WTC11 (cell line): ENCODE data around the gene AQP1. TPM values are rescaled to one million over a fixed set of nuclear protein-coding genes. Genes with fewer than 3 reads are reported as not detected.

Experiments
- ATAC-seq: fragments of 200-7000 bp; cut with Tn5 transposase; 2 replicates; pipeline ENCODE4 v1.10.0; 2021; ENCODE audit warnings: mild to moderate bottlenecking, moderate library complexity
- CTCF ChIA-PET: fragments of 300-600 bp; sonication (Branson Sonifier 250); formaldehyde crosslinking; loops from one replicate; lab custom pipeline; 2021; ENCODE audit warnings: antibody characterized with exemption; lab: Charles Lee
- POLR2A ChIA-PET: fragments of 350-600 bp; sonication (Branson Sonifier 250); formaldehyde crosslinking; loops from one replicate; lab custom pipeline; 2021; ENCODE audit warnings: antibody characterized with exemption; lab: Charles Lee
- DNase-seq: peaks from one replicate; pipeline ENCODE4 v3.0.0; 2021; ENCODE audit warnings: low spot score
- H3K27ac Mint-ChIP-seq: 2 replicates; pipeline ENCODE4 v1.8.0; 2021; ENCODE audit warnings: mixed read lengths
- H3K27me3 Mint-ChIP-seq: 2 replicates; pipeline ENCODE4 v1.8.0; 2021; ENCODE audit warnings: low read depth, mild to moderate bottlenecking, moderate library complexity, mixed read lengths
- H3K36me3 Mint-ChIP-seq: 2 replicates; pipeline ENCODE4 v1.8.0; 2021; ENCODE audit warnings: mixed read lengths
- H3K4me1 Mint-ChIP-seq: 2 replicates; pipeline ENCODE4 v1.8.0; 2022; ENCODE audit warnings: mixed read lengths
- H3K4me3 Mint-ChIP-seq: 2 replicates; pipeline ENCODE4 v1.8.0; 2021; ENCODE audit warnings: mild to moderate bottlenecking, moderate library complexity, mixed read lengths
- H3K9me3 Mint-ChIP-seq: 2 replicates; pipeline ENCODE4 v1.8.0; 2021; ENCODE audit warnings: mixed read lengths
- CBFB ChIP-seq: sonication (generic); formaldehyde crosslinking; IDR thresholded peaks from 2 replicates; pipeline ENCODE4 v1.8.1; 2022; ENCODE audit warnings: mild to moderate bottlenecking, low read depth, missing genetic modification reagents
- ETV6 ChIP-seq: sonication (generic); formaldehyde crosslinking; IDR thresholded peaks from 2 replicates; pipeline ENCODE4 v1.8.1; 2022; ENCODE audit warnings: mild to moderate bottlenecking, missing genetic modification reagents
- FOXJ3 ChIP-seq: sonication (generic); formaldehyde crosslinking; IDR thresholded peaks from 2 replicates; pipeline ENCODE4 v1.9.0; 2021; ENCODE audit warnings: missing genetic modification reagents, mild to moderate bottlenecking, borderline replicate concordance
- IRF2 ChIP-seq: sonication (generic); formaldehyde crosslinking; IDR thresholded peaks from 2 replicates; pipeline ENCODE4 v1.8.0; 2022; ENCODE audit warnings: low read depth, missing genetic modification reagents, borderline replicate concordance
- KAT7 ChIP-seq: sonication (generic); formaldehyde crosslinking; IDR thresholded peaks from 2 replicates; pipeline ENCODE4 v1.8.1; 2023; ENCODE audit warnings: missing genetic modification reagents, mild to moderate bottlenecking, borderline replicate concordance
- MXD4 ChIP-seq: fragments of 250-450 bp; sonication (Bioruptor Pico); IDR thresholded peaks from 2 replicates; pipeline ENCODE4 v1.8.0; 2021; ENCODE audit warnings: mild to moderate bottlenecking, moderate library complexity, borderline replicate concordance
- NFATC4 ChIP-seq: fragments of 250-450 bp; sonication (Bioruptor Pico); IDR thresholded peaks from 2 replicates; pipeline ENCODE4 v1.9.0; 2021; ENCODE audit warnings: mild to moderate bottlenecking
- NFYB ChIP-seq: sonication (generic); formaldehyde crosslinking; conservative IDR thresholded peaks from 2 replicates; pipeline ENCODE4 v1.8.0; 2022; ENCODE audit warnings: low read depth, missing genetic modification reagents
- PRRX2 ChIP-seq: fragments of 250-450 bp; sonication (Bioruptor Pico); IDR thresholded peaks from 2 replicates; pipeline ENCODE4 v1.8.0; 2021; ENCODE audit warnings: mild to moderate bottlenecking
- SMAD4 ChIP-seq: sonication (generic); formaldehyde crosslinking; IDR thresholded peaks from 2 replicates; pipeline ENCODE4 v1.8.0; 2022; ENCODE audit warnings: mild to moderate bottlenecking, missing genetic modification reagents
- TEAD4 ChIP-seq: sonication (generic); formaldehyde crosslinking; IDR thresholded peaks from 2 replicates; pipeline ENCODE4 v1.8.0; 2022; ENCODE audit warnings: mild to moderate bottlenecking, missing genetic modification reagents
- ZNF121 ChIP-seq: sonication (generic); formaldehyde crosslinking; IDR thresholded peaks from 2 replicates; pipeline ENCODE4 v1.8.0; 2023; ENCODE audit warnings: missing genetic modification reagents
- ZNF263 ChIP-seq: sonication (generic); formaldehyde crosslinking; IDR thresholded peaks from 2 replicates; pipeline ENCODE4 v1.8.1; 2022; ENCODE audit warnings: low read depth, mild to moderate bottlenecking, moderate library complexity, missing genetic modification reagents
- ZNF281 ChIP-seq: sonication (generic); formaldehyde crosslinking; IDR thresholded peaks from 2 replicates; pipeline ENCODE4 v1.8.0; 2023; ENCODE audit warnings: mild to moderate bottlenecking, missing genetic modification reagents
- total RNA-seq: library from RNA; stranded (reverse); gene quantifications from 3 replicates; pipeline ENCODE4 v1.2.3, GENCODE V29; 2021
- TF ChIP-seq, protein P1 (sequence below): sonication (generic); formaldehyde crosslinking; IDR thresholded peaks from 2 replicates; pipeline ENCODE4 v1.8.1; 2023; ENCODE audit warnings: mild to moderate bottlenecking, moderate library complexity, missing genetic modification reagents
- TF ChIP-seq, protein P2 (sequence below): sonication (generic); formaldehyde crosslinking; IDR thresholded peaks from 2 replicates; pipeline ENCODE4 v1.8.1; 2022; ENCODE audit warnings: low read depth, mild to moderate bottlenecking, moderate library complexity, missing genetic modification reagents, borderline replicate concordance
- TF ChIP-seq, protein P3 (sequence below): fragments of 250-450 bp; sonication (Bioruptor Pico); IDR thresholded peaks from 2 replicates; pipeline ENCODE4 v1.9.0; 2021; ENCODE audit warnings: mild to moderate bottlenecking

Gene AQP1
- total RNA-seq, 1 experiment from 2014 or later = 0.81 TPM

- no peaks in the 10 kb centered on the region for H3K9me3 Mint-ChIP-seq
- peak; percentile 67 for ATAC-seq
- no peaks in the 10 kb centered on the region for H3K27me3 Mint-ChIP-seq
- no peak overlapping the region for H3K4me3 Mint-ChIP-seq
- H3K36me3 Mint-ChIP-seq = no peaks in the 10 kb centered on the region
- CTCF ChIA-PET = interaction anchor here (0.8 to 2.6 kb wide), 6 partner anchors 8 to 234 kb away, joined by 3 to 9 read pairs (median 4); no protein-coding TSS in a partner anchor
- no peak for DNase-seq
- POLR2A ChIA-PET = no interaction called here
- TF ChIP-seq, protein P1, sequence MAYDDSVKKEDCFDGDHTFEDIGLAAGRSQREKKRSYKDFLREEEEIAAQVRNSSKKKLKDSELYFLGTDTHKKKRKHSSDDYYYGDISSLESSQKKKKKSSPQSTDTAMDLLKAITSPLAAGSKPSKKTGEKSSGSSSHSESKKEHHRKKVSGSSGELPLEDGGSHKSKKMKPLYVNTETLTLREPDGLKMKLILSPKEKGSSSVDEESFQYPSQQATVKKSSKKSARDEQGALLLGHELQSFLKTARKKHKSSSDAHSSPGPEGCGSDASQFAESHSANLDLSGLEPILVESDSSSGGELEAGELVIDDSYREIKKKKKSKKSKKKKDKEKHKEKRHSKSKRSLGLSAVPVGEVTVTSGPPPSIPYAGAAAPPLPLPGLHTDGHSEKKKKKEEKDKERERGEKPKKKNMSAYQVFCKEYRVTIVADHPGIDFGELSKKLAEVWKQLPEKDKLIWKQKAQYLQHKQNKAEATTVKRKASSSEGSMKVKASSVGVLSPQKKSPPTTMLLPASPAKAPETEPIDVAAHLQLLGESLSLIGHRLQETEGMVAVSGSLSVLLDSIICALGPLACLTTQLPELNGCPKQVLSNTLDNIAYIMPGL = no peak
- TF ChIP-seq TEAD4 (CRISPR knock-in tag) (no peak), ETV6 (CRISPR knock-in tag) (no peak), MXD4 (CRISPR knock-in tag) (no peak), ZNF263 (CRISPR knock-in tag) (no peak), ZNF281 (no peak)
- TF ChIP-seq, protein P2, sequence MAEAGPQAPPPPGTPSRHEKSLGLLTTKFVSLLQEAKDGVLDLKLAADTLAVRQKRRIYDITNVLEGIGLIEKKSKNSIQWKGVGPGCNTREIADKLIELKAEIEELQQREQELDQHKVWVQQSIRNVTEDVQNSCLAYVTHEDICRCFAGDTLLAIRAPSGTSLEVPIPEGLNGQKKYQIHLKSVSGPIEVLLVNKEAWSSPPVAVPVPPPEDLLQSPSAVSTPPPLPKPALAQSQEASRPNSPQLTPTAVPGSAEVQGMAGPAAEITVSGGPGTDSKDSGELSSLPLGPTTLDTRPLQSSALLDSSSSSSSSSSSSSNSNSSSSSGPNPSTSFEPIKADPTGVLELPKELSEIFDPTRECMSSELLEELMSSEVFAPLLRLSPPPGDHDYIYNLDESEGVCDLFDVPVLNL (CRISPR knock-in tag) = no peak
- TF ChIP-seq, protein P3, sequence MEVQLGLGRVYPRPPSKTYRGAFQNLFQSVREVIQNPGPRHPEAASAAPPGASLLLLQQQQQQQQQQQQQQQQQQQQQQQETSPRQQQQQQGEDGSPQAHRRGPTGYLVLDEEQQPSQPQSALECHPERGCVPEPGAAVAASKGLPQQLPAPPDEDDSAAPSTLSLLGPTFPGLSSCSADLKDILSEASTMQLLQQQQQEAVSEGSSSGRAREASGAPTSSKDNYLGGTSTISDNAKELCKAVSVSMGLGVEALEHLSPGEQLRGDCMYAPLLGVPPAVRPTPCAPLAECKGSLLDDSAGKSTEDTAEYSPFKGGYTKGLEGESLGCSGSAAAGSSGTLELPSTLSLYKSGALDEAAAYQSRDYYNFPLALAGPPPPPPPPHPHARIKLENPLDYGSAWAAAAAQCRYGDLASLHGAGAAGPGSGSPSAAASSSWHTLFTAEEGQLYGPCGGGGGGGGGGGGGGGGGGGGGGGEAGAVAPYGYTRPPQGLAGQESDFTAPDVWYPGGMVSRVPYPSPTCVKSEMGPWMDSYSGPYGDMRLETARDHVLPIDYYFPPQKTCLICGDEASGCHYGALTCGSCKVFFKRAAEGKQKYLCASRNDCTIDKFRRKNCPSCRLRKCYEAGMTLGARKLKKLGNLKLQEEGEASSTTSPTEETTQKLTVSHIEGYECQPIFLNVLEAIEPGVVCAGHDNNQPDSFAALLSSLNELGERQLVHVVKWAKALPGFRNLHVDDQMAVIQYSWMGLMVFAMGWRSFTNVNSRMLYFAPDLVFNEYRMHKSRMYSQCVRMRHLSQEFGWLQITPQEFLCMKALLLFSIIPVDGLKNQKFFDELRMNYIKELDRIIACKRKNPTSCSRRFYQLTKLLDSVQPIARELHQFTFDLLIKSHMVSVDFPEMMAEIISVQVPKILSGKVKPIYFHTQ (CRISPR knock-in tag) = no peak
- H3K4me1 Mint-ChIP-seq = peaks cover 18% of the 10 kb centered on the region
- H3K27ac Mint-ChIP-seq = no peak overlapping the region
Observed at GRCh38 chr7:30888747-30889146, 22.9 kb upstream of the AQP1 start.

DNA sequence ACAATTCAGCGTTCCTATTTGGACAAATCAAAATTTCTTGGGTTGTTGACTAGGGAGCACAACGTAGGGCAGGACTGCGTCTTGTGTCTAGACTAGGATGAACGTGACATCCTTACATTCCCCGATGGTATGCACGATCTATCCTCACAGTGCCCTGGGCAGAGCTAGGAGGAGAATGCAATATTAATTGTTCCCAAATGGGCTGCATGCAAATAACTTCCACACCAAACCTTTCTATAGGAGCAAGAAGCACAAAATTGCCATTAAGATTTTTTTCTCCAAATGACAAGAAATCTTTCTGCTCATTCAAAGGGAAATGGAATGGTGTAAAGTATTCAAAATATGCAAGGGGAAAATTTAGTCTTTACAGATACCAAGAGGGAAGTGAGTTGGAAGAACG is 21.4 kb upstream of the AQP1 start:
- Mint-ChIP-seq H3K36me3 (no peaks in the 10 kb centered on the region), H3K4me3 (no peak overlapping the region), H3K4me1 (peaks cover 18% of the 10 kb centered on the region), H3K9me3 (no peaks in the 10 kb centered on the region), H3K27me3 (no peaks in the 10 kb centered on the region), H3K27ac (no peak overlapping the region)
- TF ChIP-seq PRRX2 (CRISPR knock-in tag) = no peak
- no peak for TF ChIP-seq IRF2 (CRISPR knock-in tag)
- no peak for TF ChIP-seq SMAD4 (CRISPR knock-in tag)
- no peak for TF ChIP-seq ETV6 (CRISPR knock-in tag)
- TF ChIP-seq CBFB (CRISPR knock-in tag) = no peak
- no peak for DNase-seq
- POLR2A ChIA-PET = no interaction called here
- CTCF ChIA-PET = no interaction called here
- no peak for ATAC-seq

GRCh38 chr7:30893357-30893756 is 18.3 kb upstream of the AQP1 start:
- H3K4me3 Mint-ChIP-seq = no peak overlapping the region
- CTCF ChIA-PET = interaction anchor here (1.0 kb wide), 1 partner anchor 45 kb away, joined by 3 read pairs; no protein-coding TSS in a partner anchor
- POLR2A ChIA-PET = no interaction called here
- H3K4me1 Mint-ChIP-seq = peaks cover 7% of the 10 kb centered on the region
- no peaks in the 10 kb centered on the region for H3K27me3 Mint-ChIP-seq
- no peak for DNase-seq
- TF ChIP-seq KAT7 (CRISPR knock-in tag) (no peak), FOXJ3 (CRISPR knock-in tag) (no peak), ZNF121 (CRISPR knock-in tag) (no peak), NFYB (CRISPR knock-in tag) (no peak), NFATC4 (CRISPR knock-in tag) (no peak), IRF2 (CRISPR knock-in tag) (no peak)
- TF ChIP-seq, all 79 proteins: peak for 0
- Mint-ChIP-seq H3K36me3 (no peaks in the 10 kb centered on the region), H3K27ac (no peak overlapping the region), H3K9me3 (no peaks in the 10 kb centered on the region)
- no peak for ATAC-seq
